ENCODE measurements around the gene HELZ. TPM values are rescaled to one million over a fixed set of nuclear protein-coding genes. Genes with fewer than 3 reads are reported as not detected.

The HELZ gene
- total and polyA plus RNA-seq, 2 donors (not counting 3 experiments of a cell fraction or from before 2014, with no cell fraction given), result 8.0 to 47.3 TPM

DNA sequence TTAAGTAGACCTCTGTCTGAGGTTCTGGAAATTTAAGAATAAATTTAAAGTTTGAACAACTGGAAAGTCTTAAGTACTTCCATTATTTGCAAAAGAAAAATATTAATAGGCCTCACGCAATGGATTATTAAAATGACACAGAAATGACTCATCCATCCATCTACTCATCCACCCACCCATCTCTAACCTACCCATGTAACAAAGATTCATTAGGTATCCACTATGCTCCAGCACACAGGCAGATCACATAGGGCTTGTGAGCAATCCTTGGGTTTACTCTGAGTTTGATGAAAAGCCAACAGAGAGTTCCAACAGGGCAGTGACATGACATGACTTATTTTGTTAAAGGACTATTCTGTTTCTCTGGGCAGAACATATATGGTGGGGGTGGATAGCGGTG is 93.3 kb downstream of the HELZ start:
- BruUV-seq (replicated peaks), result no TSS peak
- Histone ChIP-seq H3K4me3 (replicated peaks in 1 of 3; ENCODE audit: insufficient read depth in 1 of 3, low read depth in 1 of 3, low read length in 3 of 3) (no peak overlapping the region), H3K9me1 (replicated peaks; ENCODE audit: control insufficient read depth, extremely low read depth, insufficient read depth, low read length) (no peaks in the 10 kb centered on the region), H3K4me1 (ENCODE audit: control insufficient read depth, extremely low read depth, insufficient read depth, low read length) (no peaks in the 10 kb centered on the region), H3K27me3 (ENCODE audit: control insufficient read depth in 2 of 2, insufficient read depth in 2 of 2, low read length in 2 of 2) (no peaks in the 10 kb centered on the region), H3K79me2 (ENCODE audit: control insufficient read depth, insufficient read depth, low read length) (no peaks in the 10 kb centered on the region), H2AFZ (ENCODE audit: low read depth, low read length) (no peak overlapping the region), H3K9ac (replicated peaks; ENCODE audit: extremely low read depth, insufficient read depth, low read length) (no peak overlapping the region), H3K9me3 (replicated peaks; ENCODE audit: control insufficient read depth, insufficient read depth, low read length) (no peaks in the 10 kb centered on the region), H3K4me2 (ENCODE audit: insufficient read depth, low read length) (no peak overlapping the region), H4K20me1 (replicated peaks; ENCODE audit: control insufficient read depth, extremely low read depth, insufficient read depth, low read length) (no peaks in the 10 kb centered on the region), H3K36me3 (ENCODE audit: control insufficient read depth in 2 of 2, extremely low read depth in 1 of 2, insufficient read depth in 2 of 2, low read length in 2 of 2) (peaks cover 0 to 3% of the 10 kb centered on the region in 2 experiments), H3K27ac (ENCODE audit: insufficient read depth, low read depth, low read length) (no peak overlapping the region)
- ChIA-PET CTCF (no interaction called here), POLR2A (no interaction called here)
- FAIRE-seq (no peak), DNase-seq (ENCODE audit: low read depth, low spot score) (no peak)
- dilution Hi-C loops (cut with MboI; ENCODE audit: extremely low pct_ligation_motif_present, low sequenced_read_pairs), result no loop called here
- TF ChIP-seq MYC (IDR thresholded peaks at IDR 0.05; ENCODE audit: low read depth, low read length) (no peak), CTCF (IDR thresholded peaks at IDR 0.05; ENCODE audit: extremely low read depth in 1 of 2, insufficient read depth in 1 of 2, low read depth in 1 of 2, low read length in 2 of 2) (no peak), EZH2 (IDR thresholded peaks at IDR 0.05; ENCODE audit: borderline replicate concordance, low read depth, low read length, severe bottlenecking) (no peak), FOS (IDR thresholded peaks at IDR 0.05; ENCODE audit: borderline replicate concordance, insufficient read depth, low read length) (peak; percentile 50), POLR2A (IDR thresholded peaks at IDR 0.05; ENCODE audit: low read depth, low read length) (no peak), POLR2AphosphoS5 (IDR thresholded peaks at IDR 0.05; ENCODE audit: insufficient read depth, low read depth, low read length) (no peak), JUN (IDR thresholded peaks at IDR 0.05; ENCODE audit: borderline replicate concordance, insufficient read depth, insufficient read length, low read depth) (peak; percentile 18), MAX (IDR thresholded peaks at IDR 0.05; ENCODE audit: insufficient read depth, insufficient read length) (no peak), GATA2 (IDR thresholded peaks at IDR 0.05; ENCODE audit: insufficient read depth, insufficient read length, low read depth, low read length) (no peak)
- intact Hi-C loops (cut with micrococcal nuclease), result no loop called here
